IMR-90 (cell line): ENCODE data around the gene TRIM10. TPM values are rescaled to one million over a fixed set of nuclear protein-coding genes. Genes with fewer than 3 reads are reported as not detected.

Experiments
- ATAC-seq: fragments of 200-7000 bp; cut with Tn5 transposase; 2 replicates; pipeline ENCODE4 v1.9.1; 2020; ENCODE audit warnings: low read depth, mild to moderate bottlenecking, moderate library complexity
- BruUV-seq: library from RNA; stranded (reverse); fragments of 400-500 nt; replicated peaks from 2 replicates; lab custom pipeline; 2021; lab: Mats Ljungman, UMichigan
- CTCF ChIA-PET: fragments of 300-600 bp; formaldehyde crosslinking; extraction: SDS; loops from one replicate; lab custom pipeline; 2021; ENCODE audit warnings: antibody characterized with exemption; lab: Yijun Ruan, JAX
- POLR2A ChIA-PET: fragments of 300-600 bp; sonication (Branson Sonifier 250); formaldehyde crosslinking; loops from one replicate; lab custom pipeline; 2022; ENCODE audit warnings: antibody characterized with exemption; ENCODE audit not compliant: unreplicated experiment; lab: Charles Lee
- DNase-seq: peaks from one replicate; pipeline ENCODE4 v3.0.0; 2013
- H2AFZ ChIP-seq: replicated peaks from 2 replicates; pipeline ENCODE3; 2013; ENCODE audit warnings: low read length, mild to moderate bottlenecking; ENCODE audit not compliant: poor library complexity
- H2AK5ac ChIP-seq: 2 replicates; pipeline ENCODE4 v1.6.1; 2013; ENCODE audit warnings: low read depth, low read length, inconsistent platforms
- H2AK9ac ChIP-seq: replicated peaks from 2 replicates; pipeline ENCODE3; 2013; ENCODE audit warnings: mild to moderate bottlenecking, low read depth, low read length, moderate library complexity; ENCODE audit not compliant: poor library complexity
- H2BK120ac ChIP-seq: 2 replicates; pipeline ENCODE4 v1.6.1; 2013; ENCODE audit warnings: low read depth, low read length, inconsistent platforms
- H2BK15ac ChIP-seq: 3 replicates; pipeline ENCODE4 v1.6.1; 2013; ENCODE audit warnings: low read depth, low read length, inconsistent platforms
- H2BK20ac ChIP-seq: 2 replicates; pipeline ENCODE4 v1.6.1; 2013; ENCODE audit warnings: low read depth, mild to moderate bottlenecking, inconsistent platforms, low read length, moderate library complexity
- H2BK5ac ChIP-seq: 2 replicates; pipeline ENCODE4 v1.6.1; 2013; ENCODE audit warnings: mild to moderate bottlenecking, low read depth, low read length, inconsistent platforms; ENCODE audit not compliant: poor library complexity, severe bottlenecking
- H3K14ac ChIP-seq: replicated peaks from 2 replicates; pipeline ENCODE4 v1.6.1; 2013; ENCODE audit warnings: low read depth, low read length, inconsistent platforms
- H3K18ac ChIP-seq: 2 replicates; pipeline ENCODE4 v1.6.1; 2013; ENCODE audit warnings: low read depth, low read length, control low read depth
- H3K23ac ChIP-seq: 2 replicates; pipeline ENCODE4 v1.6.1; 2013; ENCODE audit warnings: low read depth, low read length, inconsistent platforms
- H3K27ac ChIP-seq: 2 replicates; pipeline ENCODE4 v1.5.1; 2013; ENCODE audit warnings: mild to moderate bottlenecking, control low read depth, low read length; ENCODE audit not compliant: insufficient read depth
- H3K27me3 ChIP-seq: 2 replicates; pipeline ENCODE4 v1.6.1; 2013; ENCODE audit warnings: low read length; ENCODE audit not compliant: control insufficient read depth, insufficient read depth
- H3K36me3 ChIP-seq: 2 replicates; pipeline ENCODE4 v1.6.1; 2013; ENCODE audit warnings: low read length, mixed read lengths; ENCODE audit not compliant: control insufficient read depth, insufficient read depth
- H3K4ac ChIP-seq: 2 replicates; pipeline ENCODE4 v1.6.1; 2013; ENCODE audit warnings: low read depth, low read length, inconsistent platforms
- H3K4me1 ChIP-seq: 2 replicates; pipeline ENCODE4 v1.6.1; 2013; ENCODE audit warnings: low read length, mixed read lengths; ENCODE audit not compliant: control insufficient read depth, insufficient read depth
- H3K4me2 ChIP-seq: 2 replicates; pipeline ENCODE4 v1.6.1; 2013; ENCODE audit warnings: low read depth, mild to moderate bottlenecking, control low read depth, low read length, moderate library complexity
- H3K4me3 ChIP-seq: 2 replicates; pipeline ENCODE4 v1.5.1; 2013; ENCODE audit warnings: low read depth, mild to moderate bottlenecking, control low read depth, low read length, moderate library complexity; ENCODE audit not compliant: insufficient read depth
- H3K56ac ChIP-seq: 2 replicates; pipeline ENCODE4 v1.6.1; 2013; ENCODE audit warnings: low read length, inconsistent platforms; ENCODE audit not compliant: insufficient read depth; ENCODE audit errors: extremely low read depth
- H3K79me1 ChIP-seq, 2 experiments: 2 replicates each; pipeline ENCODE4 v1.6.1; 2013; ENCODE audit warnings: low read length in 2 of 2, inconsistent platforms in 1 of 2, low read depth in 1 of 2
- H3K9ac ChIP-seq: 2 replicates; pipeline ENCODE4 v1.6.1; 2013; ENCODE audit warnings: low read depth, low read length, control low read depth
- H3K9me1 ChIP-seq: 2 replicates; pipeline ENCODE4 v1.6.1; 2013; ENCODE audit warnings: low read length, inconsistent platforms; ENCODE audit not compliant: insufficient read depth
- H3K9me3 ChIP-seq: 2 replicates; pipeline ENCODE4 v1.6.1; 2013; ENCODE audit warnings: low read length; ENCODE audit not compliant: control insufficient read depth, insufficient read depth
- H4K20me1 ChIP-seq: 2 replicates; pipeline ENCODE4 v1.6.1; 2013; ENCODE audit warnings: low read length, inconsistent platforms; ENCODE audit not compliant: insufficient read depth
- H4K5ac ChIP-seq: 2 replicates; pipeline ENCODE4 v1.6.1; 2013; ENCODE audit warnings: mild to moderate bottlenecking, low read depth, low read length, control low read depth
- H4K8ac ChIP-seq, 2 experiments: 2 replicates each; pipeline ENCODE4 v1.6.1; 2013; ENCODE audit warnings: low read depth in 2 of 2, low read length in 2 of 2, control low read depth in 1 of 2, inconsistent platforms in 1 of 2
- H4K91ac ChIP-seq: 2 replicates; pipeline ENCODE4 v1.6.1; 2013; ENCODE audit warnings: low read depth, low read length, inconsistent platforms; ENCODE audit not compliant: insufficient read depth
- ELK1 ChIP-seq: fragments of 150-350 bp; IDR thresholded peaks from 2 replicates; pipeline ENCODE4 v1.6.1; 2016; ENCODE audit warnings: low read depth, mild to moderate bottlenecking, low read length, moderate library complexity, borderline replicate concordance
- MXI1 ChIP-seq: IDR thresholded peaks from 2 replicates; pipeline ENCODE4 v1.6.1; 2012; ENCODE audit warnings: low read depth, mild to moderate bottlenecking, low read length, moderate library complexity, borderline replicate concordance
- RFX5 ChIP-seq: IDR thresholded peaks from 2 replicates; pipeline ENCODE4 v1.8.0; 2012; ENCODE audit warnings: low read depth, mild to moderate bottlenecking, low read length, moderate library complexity
- WGBS, 2 experiments: methylation state at CpG; one replicate each; pipeline versions ENCODE4 v1.1.5 to v1.1.7; 2013; ENCODE audit warnings: missing lambda C conversion rate in 2 of 2; ENCODE audit not compliant: insufficient read length in 1 of 2; ENCODE audit errors: extremely low coverage in 2 of 2; 5-methylcytosine and 5-hydroxymethylcytosine counted together
- dilution Hi-C: fragments of 300-500 bp; cut with HindIII; formaldehyde crosslinking; loops from one replicate; pipeline ENCODE4 v1.14.3; 2018; ENCODE audit warnings: low sequenced_read_pairs; ENCODE audit not compliant: unreplicated experiment
- in situ Hi-C: fragments of 300-500 bp; cut with MboI; formaldehyde crosslinking; loops from 3 replicates; pipeline ENCODE4 v1.14.3; 2019; ENCODE audit warnings: low sequenced_read_pairs, inconsistent platforms, mixed read lengths
- intact Hi-C: fragments of 100-400 bp; cut with micrococcal nuclease; formaldehyde crosslinking; loops from 2 replicates; pipeline ENCODE4 v1.10.0; 2022
- polyA plus RNA-seq, 3 experiments: library from polyadenylated mRNA; depleted of rRNA; stranded (reverse); fragments of >200 nt; gene quantifications; 2 replicates each; pipeline ENCODE4 v1.2.3, GENCODE V29; 2012; ENCODE audit warnings: low replicate concordance in 1 of 3
- total RNA-seq: library from RNA; depleted of rRNA; stranded (reverse); fragments of >200 nt; gene quantifications from 2 replicates; pipeline ENCODE4 v1.2.3, GENCODE V29; 2012

TRIM10 gene
- total and polyA plus RNA-seq, 2 of the 4 experiments (the other 2 are of a cell fraction), result not detected

- Histone ChIP-seq H3K4me3 (no peak overlapping the region), H3K9me1 (no peaks in the 10 kb centered on the region; the same call in 1 of the 2 replicates), H2AFZ (no peak overlapping the region), H3K36me3 (no peaks in the 10 kb centered on the region), H3K14ac (no peak overlapping the region), H3K4ac (no peak overlapping the region), H2BK15ac (no peak overlapping the region), H2AK5ac (no peak overlapping the region), H4K8ac (no peak overlapping the region), H3K9ac (no peak overlapping the region), H4K20me1 (no peaks in the 10 kb centered on the region), H2AK9ac (no peak overlapping the region), H3K27ac (no peak overlapping the region), H2BK20ac (no peak overlapping the region), H4K5ac (no peak overlapping the region), H3K4me2 (no peak overlapping the region), H3K18ac (no peak overlapping the region), H3K9me3 (peaks cover 2% of the 10 kb centered on the region; the same call in 1 of the 2 replicates), H2BK5ac (no peak overlapping the region), H3K23ac (no peak overlapping the region), H3K27me3 (peaks cover 48% of the 10 kb centered on the region), H3K4me1 (peaks cover 6% of the 10 kb centered on the region), H2BK120ac (no peak overlapping the region), H4K91ac (no peak overlapping the region), H3K56ac (no peak overlapping the region), H3K79me1 (no peaks in the 10 kb centered on the region)
- dilution Hi-C loops, result no loop called here
- TF ChIP-seq RFX5, result no peak
- TF ChIP-seq ELK1, result no peak
- TF ChIP-seq MXI1, result no peak
- WGBS, 2 experiments, result no CpG with 5 or more reads among the region's 2 CpGs
- ChIA-PET POLR2A (no interaction called here), CTCF (interaction anchor here (3.0 kb wide), 1 partner anchor 27 kb away, joined by 54 read pairs; no protein-coding TSS in a partner anchor)
- BruUV-seq, result no TSS peak
- ATAC-seq (no peak), DNase-seq (no peak)
- intact Hi-C loops, result loop anchor here (5.0 kb wide), 1 partner anchor 113 kb away; no protein-coding TSS in a partner anchor
- in situ Hi-C loops, result no loop called here
Observed at GRCh38 chr6:30104661-30105060, 56.4 kb downstream of the TRIM10 start.
